Lower leg skin (tissue), 3 donors: Measurements from ENCODE around the gene SLC22A23.

Experiments
- CTCF ChIP-seq, 3 donors: fragments of 450-650 bp; IDR thresholded peaks; one replicate each; pipeline ENCODE4 v1.5.1; 2016; ENCODE audit warnings: antibody characterized with exemption in 3 of 3, mild to moderate bottlenecking in 3 of 3, moderate library complexity in 2 of 3
- POLR2A ChIP-seq, 2 donors: fragments of 450-650 bp; IDR thresholded peaks; one replicate each; pipeline ENCODE4 v1.6.1; 2016 to 2017; ENCODE audit warnings: antibody characterized with exemption in 2 of 2, mild to moderate bottlenecking in 1 of 2, moderate library complexity in 1 of 2

DNA sequence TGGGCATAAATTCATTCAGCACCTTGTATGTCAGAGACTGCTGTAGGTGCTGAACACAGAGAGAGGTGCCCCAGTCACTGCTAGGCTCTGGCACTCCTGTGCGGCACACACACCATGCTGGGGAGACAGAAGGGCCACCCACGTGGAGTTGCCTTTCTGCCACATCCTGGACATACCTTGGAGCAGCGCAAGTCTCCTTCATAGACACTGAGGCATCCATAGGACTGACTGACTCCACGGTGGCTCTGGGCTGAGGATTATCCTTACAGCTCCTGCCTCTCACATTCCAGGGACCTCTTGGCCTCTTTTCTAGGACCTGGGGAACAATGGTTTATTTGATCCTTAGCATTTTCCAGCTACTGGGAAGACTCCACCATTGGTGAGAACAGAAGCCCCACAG, 26.0 kb upstream of the SLC22A23 start:
- TF ChIP-seq CTCF (IDR thresholded peaks at IDR 0.05), result no peak
- TF ChIP-seq POLR2A (IDR thresholded peaks at IDR 0.05), result no peak
